SK-MEL-5 (cell line): ENCODE data around the gene VAMP5. TPM values are rescaled to one million over a fixed set of nuclear protein-coding genes. Genes with fewer than 3 reads are reported as not detected.
"Not testable (repeated sequence)": the region's sequence is repeated elsewhere in the genome, so short reads cannot be mapped to it uniquely, and the experiment has no call there.

ENCODE experiments used
- DNase-seq: peaks from one replicate; pipeline ENCODE4 v3.0.0-alpha.2; 2016; ENCODE audit warnings: low read depth, low spot score
- in situ Hi-C: cut with HindIII; loops from 2 replicates; pipeline ENCODE4 v1.10.0; 2016; ENCODE audit warnings: low sequenced_read_pairs, high pct_unique_total_duplicates, low pct_unique_long_range_greater_than_20kb
- total RNA-seq: library from RNA; depleted of rRNA; stranded (reverse); fragments of >200 nt; shearing (Covaris generic); gene quantifications from 2 replicates; pipeline ENCODE4 v1.2.3, GENCODE V29; 2014

Gene VAMP5
- total RNA-seq, 1 experiment from 2014 or later, result not detected

GRCh38 chr2:85577386-85578242, 6.6 kb upstream of the VAMP5 start, which contains the start of gene VAMP8:
Gene VAMP8, plus strand, starts transcription at chr2:85577586. Its CDS starts 61 bp downstream, at chr2:85577647.
- DNase-seq, result peak; percentile 56
- in situ Hi-C loops, result no loop called here

- DNase-seq, result no peak
- in situ Hi-C loops, result no loop called here
Observed at GRCh38 chr2:85578243-85579180, 5.7 kb upstream of the VAMP5 start.

GRCh38 chr2:85579266-85579935, 4.8 kb upstream of the VAMP5 start:
- DNase-seq, result no peak
- in situ Hi-C loops, result no loop called here

- no peak for DNase-seq
- in situ Hi-C loops, result no loop called here
Observed at GRCh38 chr2:85580206-85580605, 4.0 kb upstream of the VAMP5 start.

DNA sequence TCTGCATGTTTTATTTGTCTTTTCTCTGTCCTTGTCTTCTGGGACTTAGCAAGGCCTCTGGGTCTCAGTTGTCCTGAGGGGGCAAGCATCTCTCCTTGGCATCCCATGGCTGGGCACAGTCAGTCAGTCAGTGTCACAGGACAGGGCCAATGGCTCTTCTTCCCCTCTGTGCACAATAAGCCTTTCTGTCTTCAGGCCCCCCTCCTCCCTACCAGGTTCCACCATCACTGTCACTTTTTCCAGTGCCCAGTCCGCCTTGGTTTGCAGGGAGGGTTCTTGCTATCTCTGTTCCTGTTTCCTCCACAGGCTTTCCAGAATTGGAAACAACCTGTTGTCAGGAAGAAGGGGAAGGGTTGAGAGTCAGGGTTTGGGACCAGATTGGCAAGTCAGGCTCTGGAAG, 1.7 kb upstream of the VAMP5 start:
- DNase-seq, result peak; percentile 32
- in situ Hi-C loops, result no loop called here

GRCh38 chr2:85583667-85584353, 421 bp upstream of the VAMP5 start:
- in situ Hi-C loops, result no loop called here
- DNase-seq, result no peak

GRCh38 chr2:85584857-85585780, 888 bp downstream of the VAMP5 start:
- no peak for DNase-seq
- in situ Hi-C loops, result no loop called here

DNA sequence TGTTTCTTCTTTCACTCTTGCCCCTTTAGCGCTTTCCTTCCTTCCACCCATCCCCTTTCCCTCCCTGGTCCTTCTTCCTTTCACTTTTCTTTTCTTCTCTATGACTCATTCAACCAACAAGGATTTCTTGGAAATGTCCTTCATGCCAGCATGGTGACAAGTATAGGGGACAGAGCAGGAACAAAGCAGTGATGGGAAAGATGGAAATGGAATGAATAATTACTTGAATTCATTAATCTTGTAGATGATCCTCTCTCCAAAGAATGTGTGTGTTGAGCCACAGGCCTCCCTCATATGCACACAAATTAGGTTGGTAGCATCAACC, 1.5 kb downstream of the VAMP5 start:
- no peak for DNase-seq
- in situ Hi-C loops, result no loop called here

GRCh38 chr2:85588236-85588635, 4.0 kb downstream of the VAMP5 start:
- DNase-seq, result no peak
- in situ Hi-C loops, result no loop called here

DNA sequence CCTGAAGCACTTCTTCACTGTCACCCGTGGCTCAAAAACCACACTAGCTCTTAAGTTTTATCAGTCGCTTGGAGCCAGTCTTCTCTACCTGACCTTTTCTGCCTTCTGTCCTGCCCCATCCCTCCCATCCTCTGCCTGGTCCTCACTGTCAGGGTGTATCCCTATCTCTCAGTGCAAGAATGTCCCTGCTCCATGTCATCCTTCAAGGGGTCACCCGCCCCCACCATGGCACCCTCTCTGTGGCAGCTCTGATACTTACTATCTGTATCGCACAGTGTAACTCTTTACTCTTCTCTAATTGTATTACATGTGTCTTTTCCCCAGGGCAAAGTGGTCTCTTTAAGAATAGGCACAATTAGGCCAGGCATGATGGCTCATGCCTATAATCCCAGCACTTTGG, 4.4 kb downstream of the VAMP5 start:
- DNase-seq, result no peak
- in situ Hi-C loops, result no loop called here

DNA sequence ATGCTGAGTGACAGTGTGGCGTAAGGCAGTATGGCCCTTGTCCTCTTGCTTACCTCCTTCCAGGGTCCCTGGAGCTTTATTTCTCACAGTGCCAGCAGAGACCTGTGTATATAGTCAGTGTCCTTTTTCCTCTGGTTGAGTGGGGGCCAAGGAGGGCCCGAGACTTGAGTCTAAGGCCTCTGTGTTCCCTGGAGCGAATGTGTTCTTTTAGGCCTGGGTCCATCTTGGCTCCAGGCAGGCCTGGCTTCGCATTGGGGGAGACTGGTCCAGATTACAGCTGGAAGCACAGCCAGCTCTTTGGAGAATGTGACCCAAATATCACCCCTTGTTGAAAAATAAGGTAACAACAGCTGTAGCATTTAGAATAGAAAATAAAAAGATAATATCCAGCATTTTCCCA, 5.0 kb downstream of the VAMP5 start:
- no peak for DNase-seq
- in situ Hi-C loops, result no loop called here

DNA sequence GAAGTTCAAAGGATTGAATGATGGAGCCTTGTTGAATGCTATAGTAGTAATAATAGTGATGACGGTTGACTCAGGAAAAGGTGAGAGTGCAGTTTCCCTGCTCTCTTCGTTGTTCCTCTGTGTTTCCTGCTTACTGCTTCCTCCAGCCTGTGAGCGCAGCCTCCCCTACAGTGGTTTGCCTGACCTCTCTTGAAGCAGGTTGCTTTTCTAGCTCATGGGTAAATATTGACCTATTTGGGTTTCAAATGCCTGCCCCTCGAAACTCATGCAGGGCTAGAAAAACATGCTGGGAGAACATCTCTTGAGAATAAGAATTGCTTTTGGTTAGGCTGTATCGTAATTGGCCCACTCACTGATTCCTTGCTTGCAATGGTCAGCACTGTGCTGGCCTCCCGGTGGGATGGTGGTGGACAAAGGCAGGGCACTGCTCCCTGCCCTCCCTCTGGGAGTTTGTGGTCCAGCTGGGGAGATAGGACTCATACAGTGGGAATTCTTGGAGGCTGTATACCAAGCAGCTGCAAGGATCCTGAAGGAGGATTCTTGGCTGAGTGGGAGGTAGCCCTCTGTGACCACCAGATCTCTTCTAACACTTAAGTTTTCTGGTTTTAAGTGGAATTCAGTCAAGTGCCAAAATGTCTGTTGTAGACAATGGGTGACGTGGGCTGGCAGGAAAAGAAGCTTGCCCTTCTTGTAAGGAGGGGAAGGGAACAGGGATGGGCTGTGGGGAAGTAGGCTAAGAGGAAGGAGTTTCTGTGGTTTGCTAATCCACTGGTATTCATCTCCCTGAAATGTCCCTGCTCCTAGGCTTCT, 6.0 kb downstream of the VAMP5 start:
- in situ Hi-C loops, result no loop called here
- DNase-seq, result no peak

GRCh38 chr2:85590950-85591349, 6.7 kb downstream of the VAMP5 start:
- in situ Hi-C loops, result no loop called here
- no peak for DNase-seq

- in situ Hi-C loops, result no loop called here
- no peak for DNase-seq
Observed at GRCh38 chr2:85591563-85591962, 7.3 kb downstream of the VAMP5 start.

DNA sequence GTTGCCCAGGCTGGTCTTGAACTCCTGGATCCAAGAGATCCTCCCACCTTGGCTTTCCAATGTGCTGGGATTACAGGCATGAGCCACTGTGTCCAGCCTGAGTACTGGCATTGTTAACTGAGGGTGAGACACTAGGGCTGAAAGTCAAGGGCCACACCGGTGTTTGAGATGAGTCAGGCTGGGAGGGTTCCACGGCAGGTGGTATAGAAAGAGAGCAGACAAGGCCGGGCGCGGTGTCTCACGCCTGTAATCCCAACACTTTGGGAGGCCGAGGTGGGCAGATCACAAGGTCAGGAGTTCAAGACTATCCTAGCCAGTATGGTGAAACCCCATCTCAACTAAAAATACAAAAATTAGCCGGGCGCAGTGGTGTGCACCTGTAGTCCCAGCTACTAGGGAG, 8.1 kb downstream of the VAMP5 start:
- DNase-seq, in situ Hi-C loops: not testable (repeated sequence)

DNA sequence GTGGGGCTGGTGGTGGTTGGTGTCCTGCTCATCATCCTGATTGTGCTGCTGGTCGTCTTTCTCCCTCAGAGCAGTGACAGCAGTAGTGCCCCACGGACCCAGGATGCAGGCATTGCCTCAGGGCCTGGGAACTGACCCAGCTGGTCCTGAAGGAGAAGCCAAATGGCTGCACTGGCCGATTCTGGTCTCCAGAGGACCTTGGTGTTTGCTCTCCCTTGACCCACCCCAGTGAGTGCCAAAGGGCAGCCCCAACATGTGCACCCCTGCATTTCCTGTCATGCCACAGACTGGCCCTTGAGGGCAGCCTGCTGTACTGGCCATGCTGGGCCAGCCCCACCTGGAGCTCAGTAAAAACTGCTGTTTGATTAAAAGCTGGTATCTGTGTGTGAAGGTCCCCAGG, 8.8 kb downstream of the VAMP5 start:
- in situ Hi-C loops, result no loop called here
- no peak for DNase-seq
